Transverse colon (tissue), 3 donors: ENCODE results near the gene FUT7.

Source experiments
- POLR2A ChIP-seq: fragments of 450-650 bp; IDR thresholded peaks from one replicate; pipeline ENCODE4 v1.6.1; 2016; ENCODE audit warnings: antibody characterized with exemption, mild to moderate bottlenecking, moderate library complexity
- TF ChIP-seq, protein P1 (sequence below), 5 experiments: fragments of 200-600 bp in 3 of 5; fragments of 450-650 bp in 2 of 5; sonication (generic) in 3 of 5; IDR thresholded peaks; 1 replicate in 2 of 5; 2 replicates in 3 of 5; pipeline ENCODE4 v1.5.1; 2016 to 2017; ENCODE audit warnings: antibody characterized with exemption in 5 of 5, inconsistent platforms in 3 of 5, mild to moderate bottlenecking in 2 of 5, moderate library complexity in 1 of 5

DNA sequence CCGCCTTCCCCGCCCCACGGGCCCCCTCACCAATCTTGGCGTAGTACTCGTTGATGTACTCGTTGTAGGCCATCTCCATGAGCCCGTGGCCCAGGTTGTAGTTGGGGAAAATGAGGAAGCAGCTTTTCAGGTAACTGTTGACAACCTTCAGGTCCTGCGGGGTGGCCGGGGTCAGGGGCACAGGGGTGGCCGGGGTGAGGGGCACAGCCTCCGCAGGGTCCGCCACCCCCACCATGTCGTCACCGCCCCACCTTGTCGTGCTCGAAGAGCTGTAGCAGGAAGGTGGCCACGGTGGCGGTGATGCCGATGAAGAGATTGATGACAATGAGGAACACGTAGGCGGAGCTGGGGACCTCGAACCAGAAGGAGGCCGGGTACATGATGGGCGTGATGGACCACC lies 20.7 kb downstream of the FUT7 start:
- TF ChIP-seq, protein P1, sequence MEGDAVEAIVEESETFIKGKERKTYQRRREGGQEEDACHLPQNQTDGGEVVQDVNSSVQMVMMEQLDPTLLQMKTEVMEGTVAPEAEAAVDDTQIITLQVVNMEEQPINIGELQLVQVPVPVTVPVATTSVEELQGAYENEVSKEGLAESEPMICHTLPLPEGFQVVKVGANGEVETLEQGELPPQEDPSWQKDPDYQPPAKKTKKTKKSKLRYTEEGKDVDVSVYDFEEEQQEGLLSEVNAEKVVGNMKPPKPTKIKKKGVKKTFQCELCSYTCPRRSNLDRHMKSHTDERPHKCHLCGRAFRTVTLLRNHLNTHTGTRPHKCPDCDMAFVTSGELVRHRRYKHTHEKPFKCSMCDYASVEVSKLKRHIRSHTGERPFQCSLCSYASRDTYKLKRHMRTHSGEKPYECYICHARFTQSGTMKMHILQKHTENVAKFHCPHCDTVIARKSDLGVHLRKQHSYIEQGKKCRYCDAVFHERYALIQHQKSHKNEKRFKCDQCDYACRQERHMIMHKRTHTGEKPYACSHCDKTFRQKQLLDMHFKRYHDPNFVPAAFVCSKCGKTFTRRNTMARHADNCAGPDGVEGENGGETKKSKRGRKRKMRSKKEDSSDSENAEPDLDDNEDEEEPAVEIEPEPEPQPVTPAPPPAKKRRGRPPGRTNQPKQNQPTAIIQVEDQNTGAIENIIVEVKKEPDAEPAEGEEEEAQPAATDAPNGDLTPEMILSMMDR (IDR thresholded peaks at IDR 0.05) = no peak
- no peak for TF ChIP-seq POLR2A
